ENCODE measurements around the gene AKR1A1. TPM values are rescaled to one million over a fixed set of nuclear protein-coding genes. Genes with fewer than 3 reads are reported as not detected.

AKR1A1 gene
- total and polyA plus RNA-seq, 2 experiments from 2014 or later = 186 to 271 TPM

- WGBS (ENCODE audit: low lambda C conversion rate, missing lambda C conversion rate) = 80% methylated on average over 6 of the region's 6 CpGs
Observed at GRCh38 chr1:45535988-45536766, 14.4 kb upstream of the AKR1A1 start.

GRCh38 chr1:45536886-45537285 is 13.7 kb upstream of the AKR1A1 start:
- Histone ChIP-seq H3K27me3 (no peaks in the 10 kb centered on the region), H3K9me2 (replicated peaks; ENCODE audit: insufficient read depth) (no peaks in the 10 kb centered on the region), H3K4me1 (ENCODE audit: insufficient read depth) (no peaks in the 10 kb centered on the region), H3K79me2 (no peaks in the 10 kb centered on the region), H4K20me1 (ENCODE audit: insufficient read depth, poor library complexity, severe bottlenecking) (no peaks in the 10 kb centered on the region), H3K4me3 (no peak overlapping the region), H2AFZ (no peak overlapping the region), H3K4me2 (no peak overlapping the region), H3K9me3 (ENCODE audit: low read depth) (no peaks in the 10 kb centered on the region), H3K27ac (no peak overlapping the region), H3K36me3 (replicated peaks; ENCODE audit: insufficient read depth, low read depth) (no peaks in the 10 kb centered on the region)
- no peak for DNase-seq (ENCODE audit: low spot score)
- TF ChIP-seq EZH2 (IDR thresholded peaks at IDR 0.05; ENCODE audit: borderline replicate concordance) = no peak
- TF ChIP-seq EZH2phosphoT487 (IDR thresholded peaks at IDR 0.05; ENCODE audit: low read depth, severe bottlenecking, unreplicated experiment) = no peak
- TF ChIP-seq, protein P1, sequence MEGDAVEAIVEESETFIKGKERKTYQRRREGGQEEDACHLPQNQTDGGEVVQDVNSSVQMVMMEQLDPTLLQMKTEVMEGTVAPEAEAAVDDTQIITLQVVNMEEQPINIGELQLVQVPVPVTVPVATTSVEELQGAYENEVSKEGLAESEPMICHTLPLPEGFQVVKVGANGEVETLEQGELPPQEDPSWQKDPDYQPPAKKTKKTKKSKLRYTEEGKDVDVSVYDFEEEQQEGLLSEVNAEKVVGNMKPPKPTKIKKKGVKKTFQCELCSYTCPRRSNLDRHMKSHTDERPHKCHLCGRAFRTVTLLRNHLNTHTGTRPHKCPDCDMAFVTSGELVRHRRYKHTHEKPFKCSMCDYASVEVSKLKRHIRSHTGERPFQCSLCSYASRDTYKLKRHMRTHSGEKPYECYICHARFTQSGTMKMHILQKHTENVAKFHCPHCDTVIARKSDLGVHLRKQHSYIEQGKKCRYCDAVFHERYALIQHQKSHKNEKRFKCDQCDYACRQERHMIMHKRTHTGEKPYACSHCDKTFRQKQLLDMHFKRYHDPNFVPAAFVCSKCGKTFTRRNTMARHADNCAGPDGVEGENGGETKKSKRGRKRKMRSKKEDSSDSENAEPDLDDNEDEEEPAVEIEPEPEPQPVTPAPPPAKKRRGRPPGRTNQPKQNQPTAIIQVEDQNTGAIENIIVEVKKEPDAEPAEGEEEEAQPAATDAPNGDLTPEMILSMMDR (IDR thresholded peaks at IDR 0.05; ENCODE audit: poor library complexity) = no peak
- WGBS (ENCODE audit: low lambda C conversion rate, missing lambda C conversion rate) = 47% methylated on average over 4 of the region's 4 CpGs

More at GRCh38 chr1:45535988-45536766, 14.4 kb upstream of the AKR1A1 start:
- Histone ChIP-seq H3K4me1 (ENCODE audit: insufficient read depth) (no peaks in the 10 kb centered on the region), H3K4me2 (no peak overlapping the region), H2AFZ (no peak overlapping the region), H3K9me2 (replicated peaks; ENCODE audit: insufficient read depth) (no peaks in the 10 kb centered on the region), H3K27ac (no peak overlapping the region), H3K9me3 (ENCODE audit: low read depth) (no peaks in the 10 kb centered on the region), H4K20me1 (ENCODE audit: insufficient read depth, poor library complexity, severe bottlenecking) (no peaks in the 10 kb centered on the region), H3K36me3 (replicated peaks; ENCODE audit: insufficient read depth, low read depth) (no peaks in the 10 kb centered on the region), H3K27me3 (no peaks in the 10 kb centered on the region), H3K4me3 (no peak overlapping the region), H3K79me2 (no peaks in the 10 kb centered on the region)
- DNase-seq (ENCODE audit: low spot score) = no peak
- TF ChIP-seq, protein P1 (IDR thresholded peaks at IDR 0.05; ENCODE audit: poor library complexity) = no peak
- TF ChIP-seq EZH2phosphoT487 (IDR thresholded peaks at IDR 0.05; ENCODE audit: low read depth, severe bottlenecking, unreplicated experiment) (no peak), EZH2 (IDR thresholded peaks at IDR 0.05; ENCODE audit: borderline replicate concordance) (no peak)

- 100% methylated on average over 1 of the region's 1 CpG for WGBS (ENCODE audit: low lambda C conversion rate, missing lambda C conversion rate)
- Histone ChIP-seq H3K27me3 (no peaks in the 10 kb centered on the region), H3K27ac (no peak overlapping the region), H2AFZ (no peak overlapping the region), H3K4me1 (ENCODE audit: insufficient read depth) (no peaks in the 10 kb centered on the region), H3K4me2 (no peak overlapping the region), H3K36me3 (replicated peaks; ENCODE audit: insufficient read depth, low read depth) (no peaks in the 10 kb centered on the region), H3K9me3 (ENCODE audit: low read depth) (no peaks in the 10 kb centered on the region), H4K20me1 (ENCODE audit: insufficient read depth, poor library complexity, severe bottlenecking) (no peaks in the 10 kb centered on the region), H3K79me2 (no peaks in the 10 kb centered on the region), H3K4me3 (no peak overlapping the region), H3K9me2 (replicated peaks; ENCODE audit: insufficient read depth) (no peaks in the 10 kb centered on the region)
- no peak for DNase-seq (ENCODE audit: low spot score)
- TF ChIP-seq EZH2phosphoT487 (IDR thresholded peaks at IDR 0.05; ENCODE audit: low read depth, severe bottlenecking, unreplicated experiment) = no peak
- no peak for TF ChIP-seq EZH2 (IDR thresholded peaks at IDR 0.05; ENCODE audit: borderline replicate concordance)
- TF ChIP-seq, protein P1 (IDR thresholded peaks at IDR 0.05; ENCODE audit: poor library complexity) = no peak
Observed at GRCh38 chr1:45541193-45541592, 9.4 kb upstream of the AKR1A1 start.

Data from hepatocyte (in vitro differentiated cells).